ENCODE results near the gene COG6. TPM values are rescaled to one million over a fixed set of nuclear protein-coding genes. Genes with fewer than 3 reads are reported as not detected.

Gene COG6
- total and polyA plus RNA-seq, 11 donors, result 6.3 to 52.7 (median 26.8) TPM

DNA sequence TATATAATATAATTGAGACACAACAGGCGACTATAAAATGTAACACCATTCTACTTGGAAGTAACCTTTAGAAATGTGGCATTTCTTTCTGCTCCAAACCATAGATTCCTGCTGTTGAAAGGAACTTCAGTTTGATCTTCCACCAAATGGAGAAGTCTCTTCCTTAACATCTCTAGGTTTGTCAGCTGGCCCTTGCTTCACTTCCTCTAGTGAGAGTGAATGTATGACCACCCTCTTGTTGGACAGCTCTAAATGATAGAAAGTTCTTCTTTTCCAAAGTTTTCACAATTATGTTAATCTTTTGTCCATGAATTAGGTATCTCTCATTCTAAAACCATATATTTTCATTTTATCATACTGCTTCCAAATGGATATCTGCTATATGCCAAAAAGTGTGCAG, 13.8 kb upstream of the COG6 start:
- Histone ChIP-seq H3K36me3 (no peaks in the 10 kb centered on the region), H3K4me1 (no peaks in the 10 kb centered on the region), H3K4me3 (no peak overlapping the region), H3K9me3 (peaks cover 0 to 3% (median 0%) of the 10 kb centered on the region in 12 donors), H3K27me3 (no peaks in the 10 kb centered on the region), H3K27ac (no peak overlapping the region)
- TF ChIP-seq POLR2A (IDR thresholded peaks at IDR 0.05), result no peak
- TF ChIP-seq, protein P1, sequence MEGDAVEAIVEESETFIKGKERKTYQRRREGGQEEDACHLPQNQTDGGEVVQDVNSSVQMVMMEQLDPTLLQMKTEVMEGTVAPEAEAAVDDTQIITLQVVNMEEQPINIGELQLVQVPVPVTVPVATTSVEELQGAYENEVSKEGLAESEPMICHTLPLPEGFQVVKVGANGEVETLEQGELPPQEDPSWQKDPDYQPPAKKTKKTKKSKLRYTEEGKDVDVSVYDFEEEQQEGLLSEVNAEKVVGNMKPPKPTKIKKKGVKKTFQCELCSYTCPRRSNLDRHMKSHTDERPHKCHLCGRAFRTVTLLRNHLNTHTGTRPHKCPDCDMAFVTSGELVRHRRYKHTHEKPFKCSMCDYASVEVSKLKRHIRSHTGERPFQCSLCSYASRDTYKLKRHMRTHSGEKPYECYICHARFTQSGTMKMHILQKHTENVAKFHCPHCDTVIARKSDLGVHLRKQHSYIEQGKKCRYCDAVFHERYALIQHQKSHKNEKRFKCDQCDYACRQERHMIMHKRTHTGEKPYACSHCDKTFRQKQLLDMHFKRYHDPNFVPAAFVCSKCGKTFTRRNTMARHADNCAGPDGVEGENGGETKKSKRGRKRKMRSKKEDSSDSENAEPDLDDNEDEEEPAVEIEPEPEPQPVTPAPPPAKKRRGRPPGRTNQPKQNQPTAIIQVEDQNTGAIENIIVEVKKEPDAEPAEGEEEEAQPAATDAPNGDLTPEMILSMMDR (IDR thresholded peaks at IDR 0.05), result no peak
- DNase-seq, result no peak
- 84 to 94% (median 89%) methylated on average over 1 of the region's 1 CpG for WGBS, 4 donors
- intact Hi-C loops (cut with DNase I), result no loop called here
- ATAC-seq, result no peak

DNA sequence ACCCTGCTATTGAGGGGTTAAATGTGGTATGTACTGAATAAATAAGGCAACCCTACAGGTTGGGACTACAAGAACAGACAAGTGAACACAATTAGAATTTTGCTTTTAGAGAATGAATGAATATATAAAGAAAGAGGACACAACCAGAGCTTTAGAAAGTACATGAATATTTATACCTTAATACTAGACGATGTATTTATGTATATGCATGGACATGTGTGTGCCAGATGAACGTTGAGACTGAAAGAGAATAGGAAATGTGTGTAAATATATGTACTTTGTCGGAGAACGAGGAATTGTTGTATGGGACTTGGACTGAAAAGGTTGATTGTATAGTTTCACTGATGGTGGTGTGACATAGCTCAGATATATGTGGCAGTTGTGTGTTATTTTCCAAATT, 9.3 kb upstream of the COG6 start:
- Histone ChIP-seq H3K9me3 (no peaks in the 10 kb centered on the region), H3K4me1 (no peaks in the 10 kb centered on the region), H3K27me3 (no peaks in the 10 kb centered on the region), H3K36me3 (no peaks in the 10 kb centered on the region), H3K27ac (no peak overlapping the region), H3K4me3 (no peak overlapping the region)
- intact Hi-C loops (cut with DNase I), result no loop called here
- TF ChIP-seq POLR2A (IDR thresholded peaks at IDR 0.05), result no peak
- TF ChIP-seq, protein P1 (IDR thresholded peaks at IDR 0.05), result no peak
- DNase-seq, result no peak
- 85 to 88% (median 86%) methylated on average over 4 of the region's 4 CpGs for WGBS, 4 donors
- no peak for ATAC-seq

DNA sequence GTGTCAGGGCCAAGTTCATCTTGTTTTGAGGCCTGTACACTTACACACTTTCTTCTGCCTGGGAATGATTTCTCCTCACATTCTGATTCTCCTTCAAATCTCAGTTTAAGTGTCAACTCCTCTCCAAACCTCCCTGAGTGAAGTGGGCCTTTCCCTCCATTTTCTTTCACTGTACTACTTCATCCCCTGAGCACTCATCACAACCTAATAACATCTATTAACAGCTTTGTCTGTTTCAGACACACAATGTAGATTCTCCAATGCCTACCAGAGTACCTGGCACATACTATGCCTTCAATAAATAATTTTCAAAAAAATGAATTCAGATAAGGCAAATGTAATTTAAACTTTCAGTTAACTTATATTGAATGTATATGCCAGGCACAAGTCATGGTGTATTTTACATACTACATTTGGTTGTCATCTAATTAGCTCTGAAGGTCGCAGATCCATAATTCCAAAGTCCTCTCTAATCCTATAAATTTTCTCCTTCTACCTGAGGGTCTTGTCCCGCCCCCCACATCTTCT, 357 bp upstream of the COG6 start:
- peak in 1 of 4 donors; percentile 8 for ATAC-seq
- H3K27ac ChIP-seq, result peak overlapping the region in 11 of 12 donors; percentile 39 to 86 (median 77)

DNA sequence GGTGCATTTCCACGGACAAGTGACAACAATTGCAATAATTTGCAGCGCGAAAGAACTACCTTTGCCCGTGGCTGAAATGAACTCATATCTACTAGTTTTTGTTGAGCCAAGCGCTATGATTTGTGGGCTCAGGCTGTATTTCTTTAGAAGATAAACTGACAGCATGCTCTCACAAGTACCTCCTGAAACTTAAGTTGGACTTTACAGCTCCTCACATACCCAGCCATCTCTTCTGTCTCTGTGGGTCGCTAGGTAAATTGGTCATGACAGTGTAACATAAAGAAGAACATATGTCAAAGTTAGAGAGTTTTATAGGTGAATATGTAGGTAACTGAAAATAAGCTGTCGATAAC, 839 bp downstream of the COG6 start:
- H3K4me1 ChIP-seq, result peaks cover 0 to 24% (median 8%) of the 10 kb centered on the region in 12 donors
- peak overlapping the region; percentile 66 to 98 (median 82) for H3K4me3 ChIP-seq
- H3K27ac ChIP-seq, result peak overlapping the region in 6 of 12 donors; percentile 77 to 86 (median 78)
- no peaks in the 10 kb centered on the region for H3K27me3 ChIP-seq
- 15 to 20% (median 17%) methylated on average over 7 of the region's 7 CpGs for WGBS, 4 donors
- no peak for TF ChIP-seq POLR2A (IDR thresholded peaks at IDR 0.05)
- TF ChIP-seq, protein P1 (IDR thresholded peaks at IDR 0.05), result no peak
- ATAC-seq, result no peak
- H3K9me3 ChIP-seq, result no peaks in the 10 kb centered on the region
- intact Hi-C loops (cut with DNase I), result no loop called here
- peaks cover 0 to 23% (median 17%) of the 10 kb centered on the region in 9 donors for H3K36me3 ChIP-seq
- DNase-seq, result no peak

More for the DNA sequence above, 357 bp upstream of the COG6 start:
- TF ChIP-seq, protein P1 (IDR thresholded peaks at IDR 0.05), result no peak
- intact Hi-C loops (cut with DNase I), result no loop called here
- WGBS, 4 donors, result 1 to 4% (median 2%) methylated on average over 2 of the region's 2 CpGs
- Histone ChIP-seq H3K4me1 (peaks cover 0 to 24% (median 8%) of the 10 kb centered on the region in 12 donors), H3K36me3 (peaks cover 0 to 11% (median 5%) of the 10 kb centered on the region in 9 donors), H3K4me3 (peak overlapping the region; percentile 66 to 98 (median 82)), H3K9me3 (no peaks in the 10 kb centered on the region), H3K27me3 (no peaks in the 10 kb centered on the region)
- no peak for DNase-seq
